Endothelial cell of umbilical vein (primary cell): ENCODE measurements around the gene SSBP3. TPM values are rescaled to one million over a fixed set of nuclear protein-coding genes. Genes with fewer than 3 reads are reported as not detected.

Experiments
- BruUV-seq: library from RNA; stranded (reverse); fragments of 400-500 nt; replicated peaks from 2 replicates; lab custom pipeline; 2021; lab: Mats Ljungman, UMichigan
- CTCF ChIA-PET: fragments of 300-600, 350-600 bp; sonication (Branson Sonifier 250); formaldehyde crosslinking; loops from one replicate; lab custom pipeline; 2021; ENCODE audit warnings: antibody characterized with exemption, inconsistent platforms; lab: Charles Lee
- POLR2A ChIA-PET: fragments of 300-600, 350-600 bp; sonication (Branson Sonifier 250); formaldehyde crosslinking; loops from one replicate; lab custom pipeline; 2021; ENCODE audit warnings: antibody characterized with exemption, inconsistent platforms; lab: Charles Lee
- DNase-seq: peaks from one replicate; pipeline ENCODE4 v3.0.0-alpha.2; 2011; ENCODE audit warnings: low read depth, low spot score
- FAIRE-seq: peaks from 2 replicates; lab custom pipeline; 2011; peaks lifted over from hg19 to GRCh38; lab: Jason Lieb, UNC
- H2AFZ ChIP-seq: 2 replicates; pipeline ENCODE4 v1.6.0; 2012; ENCODE audit warnings: low read depth, low read length, control low read depth, inconsistent platforms
- H3K27ac ChIP-seq: 2 replicates; pipeline ENCODE4 v1.5.1; 2011; ENCODE audit warnings: low read depth, mild to moderate bottlenecking, control low read depth, low read length, moderate library complexity; ENCODE audit not compliant: insufficient read depth
- H3K27me3 ChIP-seq, 2 experiments: 2 replicates each; pipeline versions ENCODE4 v1.6.0 to v1.6.1; 2011; ENCODE audit warnings: low read length in 2 of 2, mixed read lengths in 1 of 2; ENCODE audit not compliant: control insufficient read depth in 2 of 2, insufficient read depth in 2 of 2
- H3K36me3 ChIP-seq, 2 experiments: 2 replicates in 1 of 2; 3 replicates in 1 of 2; pipeline ENCODE4 v1.5.1; 2011; ENCODE audit warnings: low read length in 2 of 2, mild to moderate bottlenecking in 1 of 2, moderate library complexity in 1 of 2; ENCODE audit not compliant: control insufficient read depth in 2 of 2, insufficient read depth in 2 of 2; ENCODE audit errors: extremely low read depth in 1 of 2
- H3K4me1 ChIP-seq: 3 replicates; pipeline ENCODE4 v1.5.1; 2011; ENCODE audit warnings: mild to moderate bottlenecking, low read length; ENCODE audit not compliant: control insufficient read depth, insufficient read depth; ENCODE audit errors: extremely low read depth
- H3K4me2 ChIP-seq: 2 replicates; pipeline ENCODE4 v1.6.1; 2011; ENCODE audit warnings: low read length, control low read depth, mixed read lengths; ENCODE audit not compliant: insufficient read depth
- H3K4me3 ChIP-seq, 3 experiments: fragments of 200-600 bp in 1 of 3; sonication (generic), shearing (Covaris generic) in 1 of 3; replicated peaks in 1 of 3; 2 replicates each; pipeline ENCODE4 v1.5.1; 2011 to 2016; ENCODE audit warnings: control low read depth in 3 of 3, low read length in 3 of 3, mild to moderate bottlenecking in 2 of 3, inconsistent platforms in 1 of 3, low read depth in 1 of 3, moderate library complexity in 1 of 3; ENCODE audit not compliant: insufficient read depth in 1 of 3
- H3K79me2 ChIP-seq: 2 replicates; pipeline ENCODE4 v1.6.0; 2012; ENCODE audit warnings: low read length, inconsistent platforms; ENCODE audit not compliant: control insufficient read depth, insufficient read depth
- H3K9ac ChIP-seq: replicated peaks from 2 replicates; pipeline ENCODE3; 2011; ENCODE audit warnings: low read length, control low read depth; ENCODE audit not compliant: insufficient read depth; ENCODE audit errors: extremely low read depth
- H3K9me1 ChIP-seq: replicated peaks from 3 replicates; pipeline ENCODE4 v1.6.0; 2011; ENCODE audit warnings: mild to moderate bottlenecking, low read length; ENCODE audit not compliant: control insufficient read depth, insufficient read depth; ENCODE audit errors: extremely low read depth
- H3K9me3 ChIP-seq: replicated peaks from 2 replicates; pipeline ENCODE4 v1.5.1; 2012; ENCODE audit warnings: low read length, inconsistent platforms; ENCODE audit not compliant: control insufficient read depth, insufficient read depth
- H4K20me1 ChIP-seq: replicated peaks from 2 replicates; pipeline ENCODE3; 2011; ENCODE audit warnings: mild to moderate bottlenecking, low read length; ENCODE audit not compliant: control insufficient read depth, insufficient read depth; ENCODE audit errors: extremely low read depth
- CTCF ChIP-seq, 2 donors: IDR thresholded peaks; 1 replicate in 1 of 2; 2 replicates in 1 of 2; pipeline ENCODE4 v1.5.1; 2011; ENCODE audit warnings: low read length in 2 of 2, mild to moderate bottlenecking in 2 of 2, moderate library complexity in 2 of 2, control low read depth in 1 of 2, inconsistent platforms in 1 of 2, low read depth in 1 of 2; ENCODE audit not compliant: insufficient read depth in 1 of 2; ENCODE audit errors: extremely low read depth in 1 of 2
- FOS ChIP-seq: IDR thresholded peaks from 2 replicates; pipeline ENCODE4 v1.6.1; 2011; ENCODE audit warnings: mild to moderate bottlenecking, low read length, moderate library complexity, borderline replicate concordance; ENCODE audit not compliant: insufficient read depth
- GATA2 ChIP-seq: IDR thresholded peaks from 2 replicates; pipeline ENCODE4 v1.7.0; 2011; ENCODE audit warnings: low read depth, mild to moderate bottlenecking, moderate library complexity, mixed read lengths, low read length; ENCODE audit not compliant: insufficient read length, insufficient read depth
- JUN ChIP-seq: IDR thresholded peaks from 2 replicates; pipeline ENCODE4 v1.6.1; 2011; ENCODE audit warnings: borderline replicate concordance, low read depth; ENCODE audit not compliant: insufficient read length, insufficient read depth
- POLR2A ChIP-seq: IDR thresholded peaks from 2 replicates; pipeline ENCODE4 v1.6.1; 2012; ENCODE audit warnings: low read depth, mild to moderate bottlenecking, control low read depth, low read length
- POLR2AphosphoS5 ChIP-seq: IDR thresholded peaks from 2 replicates; pipeline ENCODE4 v1.6.1; 2012; ENCODE audit warnings: low read depth, mild to moderate bottlenecking, control low read depth, low read length, moderate library complexity; ENCODE audit not compliant: insufficient read depth
- dilution Hi-C: fragments of 300-500 bp; cut with MboI; formaldehyde crosslinking; loops from one replicate; pipeline ENCODE4 v1.15.0; 2019; ENCODE audit warnings: low sequenced_read_pairs; ENCODE audit not compliant: extremely low pct_ligation_motif_present
- intact Hi-C: fragments of 100-400 bp; cut with micrococcal nuclease; formaldehyde crosslinking; loops from one replicate; pipeline ENCODE4 v1.10.0; 2022
- polyA plus RNA-seq, 4 experiments: library from polyadenylated mRNA; depleted of rRNA in 3 of 4; stranded (reverse) in 3 of 4; unstranded in 1 of 4; fragments of >200 nt; gene quantifications; 2 replicates each; pipeline versions ENCODE4 v1.2.1 to v1.2.3, GENCODE V29; 2011 to 2012; ENCODE audit warnings: missing spikeins in 1 of 4
- total RNA-seq: library from RNA; stranded (reverse); gene quantifications from 2 replicates; pipeline ENCODE4 v1.2.3, GENCODE V29; 2021

The SSBP3 gene
- total and polyA plus RNA-seq, 2 donors (not counting 3 experiments of a cell fraction or from before 2014, with no cell fraction given), result 44.9 to 59.4 TPM

DNA sequence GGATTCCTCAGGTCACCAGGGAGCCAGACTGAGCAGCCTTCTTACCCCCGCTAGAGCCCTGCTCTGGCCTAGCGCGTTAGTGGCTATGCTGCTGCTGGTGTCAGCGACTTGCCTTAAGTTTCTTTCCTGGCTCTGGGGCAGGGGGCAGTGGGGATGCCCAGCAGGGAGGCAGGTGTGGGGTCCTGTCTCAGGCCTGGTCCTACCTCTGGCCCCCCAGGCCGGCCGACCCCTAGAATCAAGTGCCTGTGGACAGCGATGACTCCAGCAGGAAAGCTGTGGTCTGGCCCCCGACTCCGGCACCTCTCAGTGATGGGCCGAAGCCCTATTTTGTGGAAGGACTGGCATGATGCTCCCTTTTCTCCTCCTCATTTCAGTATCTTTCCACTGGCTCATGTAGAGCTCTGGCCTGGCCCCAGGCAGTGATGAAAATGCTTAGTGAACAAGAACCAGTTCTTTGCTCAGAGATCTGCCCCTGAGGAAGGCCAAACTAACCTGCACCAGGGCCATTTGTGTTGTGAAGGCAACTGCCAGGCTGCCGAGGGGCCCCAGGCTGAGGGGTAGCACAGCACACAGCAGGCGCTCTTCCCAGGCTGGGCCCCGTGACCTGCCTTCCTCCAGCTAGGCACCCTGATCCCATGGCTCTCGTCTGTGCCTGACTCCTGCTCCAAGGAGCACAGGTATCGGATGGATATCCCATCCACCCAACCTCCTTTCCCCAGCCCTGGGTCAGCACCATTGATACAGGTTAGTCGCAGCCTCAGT is 182.6 kb downstream of the SSBP3 start:
- no peak overlapping the region for H3K4me2 ChIP-seq
- no peak overlapping the region for H3K4me3 ChIP-seq
- intact Hi-C loops, result no loop called here
- dilution Hi-C loops, result no loop called here
- peaks cover 3 to 11% of the 10 kb centered on the region in 2 experiments for H3K36me3 ChIP-seq
- CTCF ChIA-PET, result interaction anchor here (1.6 kb wide), 1 partner anchor 11 kb away, joined by 3 read pairs; no protein-coding TSS in a partner anchor
- DNase-seq, result no peak
- H4K20me1 ChIP-seq, result no peaks in the 10 kb centered on the region
- H3K9ac ChIP-seq, result no peak overlapping the region
- H3K4me1 ChIP-seq, result peaks cover 3% of the 10 kb centered on the region
- no peak overlapping the region for H3K27ac ChIP-seq
- POLR2A ChIA-PET, result no interaction called here
- no peaks in the 10 kb centered on the region for H3K9me1 ChIP-seq
- no peak overlapping the region for H2AFZ ChIP-seq
- no peak for FAIRE-seq
- no peaks in the 10 kb centered on the region for H3K79me2 ChIP-seq
- BruUV-seq, result no TSS peak
- H3K9me3 ChIP-seq, result no peaks in the 10 kb centered on the region
- TF ChIP-seq POLR2A (no peak), CTCF (IDR thresholded peaks at IDR 0.05; ENCODE audit: extremely low read depth in 1 of 2, insufficient read depth in 1 of 2, low read depth in 1 of 2, low read length in 2 of 2) (no peak), JUN (no peak), FOS (no peak), POLR2AphosphoS5 (peak; percentile 33), GATA2 (no peak)
- H3K27me3 ChIP-seq, result no peaks in the 10 kb centered on the region
